Upper lobe of left lung (tissue), 6 donors: ENCODE data around the gene MCUB. TPM values are rescaled to one million over a fixed set of nuclear protein-coding genes. Genes with fewer than 3 reads are reported as not detected.

ENCODE experiments used
- ATAC-seq, 2 donors: fragments of 200-7000 bp; cut with Tn5 transposase; one replicate each; pipeline ENCODE4 v1.9.1; 2022; ENCODE audit warnings: mild to moderate bottlenecking in 2 of 2, moderate library complexity in 2 of 2; ENCODE audit not compliant: low FRiP score in 2 of 2
- DNase-seq, 2 donors: peaks; one replicate each; pipeline ENCODE4 v3.0.0-alpha.2; 2019 to 2020
- H3K27ac ChIP-seq, 4 donors: fragments of 200-600 bp; sonication (generic); one replicate each; pipeline ENCODE4 v1.5.1; 2016 to 2019
- H3K27me3 ChIP-seq, 4 donors: fragments of 200-600 bp; sonication (generic); one replicate each; pipeline ENCODE4 v1.5.1; 2017 to 2019
- H3K36me3 ChIP-seq, 4 donors: fragments of 200-600 bp; sonication (generic); one replicate each; pipeline ENCODE4 v1.5.1; 2016 to 2019
- H3K4me1 ChIP-seq, 4 donors: fragments of 200-600 bp; sonication (generic); one replicate each; pipeline ENCODE4 v1.5.1; 2018 to 2019
- H3K4me3 ChIP-seq, 4 donors: fragments of 200-600 bp; sonication (generic); one replicate each; pipeline ENCODE4 v1.5.1; 2017 to 2019; ENCODE audit warnings: mild to moderate bottlenecking in 2 of 4, moderate library complexity in 1 of 4
- H3K9me3 ChIP-seq, 4 donors: fragments of 200-600 bp; sonication (generic); one replicate each; pipeline ENCODE4 v1.5.1; 2018 to 2019
- CTCF ChIP-seq, 6 experiments: fragments of 450-650 bp in 4 of 6; fragments of 200-600 bp in 2 of 6; sonication (generic) in 2 of 6; IDR thresholded peaks; one replicate each; pipeline ENCODE4 v1.5.1; 2016 to 2019; ENCODE audit warnings: antibody characterized with exemption in 6 of 6
- EP300 ChIP-seq, 4 donors: sonication (generic); formaldehyde crosslinking; IDR thresholded peaks; one replicate each; pipeline ENCODE4 v1.5.1; 2017; ENCODE audit warnings: antibody characterized with exemption in 4 of 4, control low read depth in 2 of 4
- POLR2A ChIP-seq, 4 donors: fragments of 450-650 bp; IDR thresholded peaks; one replicate each; pipeline ENCODE4 v1.5.1; 2016 to 2017; ENCODE audit warnings: antibody characterized with exemption in 4 of 4, mild to moderate bottlenecking in 2 of 4
- POLR2AphosphoS5 ChIP-seq, 2 donors: sonication (generic); formaldehyde crosslinking; IDR thresholded peaks; one replicate each; pipeline ENCODE4 v1.5.1; 2017; ENCODE audit warnings: antibody characterized with exemption in 2 of 2
- WGBS, 2 donors: methylation state at CpG; one replicate each; pipeline ENCODE4 v1.1.5; 2017 to 2018; 5-methylcytosine and 5-hydroxymethylcytosine counted together
- total RNA-seq, 6 donors: library from RNA; depleted of rRNA in 4 of 6; stranded (reverse); fragments of >200 nt in 4 of 6; gene quantifications; one replicate each; pipeline versions ENCODE4 v1.1.0 to v1.2.1, GENCODE V29; 2016 to 2021
- donor health status: DM: no; HTN: no; CAD: no; lungs with moderate emphysema.
- donor health status: DM: no; HTN: yes; CAD: no; lungs with severe emphysema.

MCUB gene
- total RNA-seq, 6 donors from 2014 or later, result 8.8 to 37.9 (median 19.4) TPM

GRCh38 chr4:109545401-109545800, 14.6 kb upstream of the MCUB start:
- ATAC-seq (no peak), DNase-seq (no peak)
- WGBS, 2 donors, result 97 to 100% methylated on average over 1 of the region's 1 CpG
- no peak overlapping the region for H3K27ac ChIP-seq
- peaks cover 0 to 7% (median 2%) of the 10 kb centered on the region in 4 donors for H3K4me1 ChIP-seq
- TF ChIP-seq POLR2A (IDR thresholded peaks at IDR 0.05), result no peak
- no peak for TF ChIP-seq EP300 (IDR thresholded peaks at IDR 0.05)
- no peak for TF ChIP-seq CTCF (IDR thresholded peaks at IDR 0.05)
- no peak for TF ChIP-seq POLR2AphosphoS5 (IDR thresholded peaks at IDR 0.05)
- H3K27me3 ChIP-seq, result no peaks in the 10 kb centered on the region
- H3K4me3 ChIP-seq, result no peak overlapping the region
- peaks cover 4 to 34% (median 6%) of the 10 kb centered on the region in 4 donors for H3K36me3 ChIP-seq
- no peaks in the 10 kb centered on the region for H3K9me3 ChIP-seq

GRCh38 chr4:109547394-109547793, 12.7 kb upstream of the MCUB start:
- WGBS, 2 donors, result 94 to 95% methylated on average over 5 of the region's 5 CpGs
- TF ChIP-seq EP300 (IDR thresholded peaks at IDR 0.05) (no peak), POLR2AphosphoS5 (IDR thresholded peaks at IDR 0.05) (no peak), POLR2A (IDR thresholded peaks at IDR 0.05) (no peak)
- no peak for ATAC-seq

GRCh38 chr4:109548655-109549054, 11.4 kb upstream of the MCUB start:
- Histone ChIP-seq H3K4me3 (no peak overlapping the region), H3K9me3 (no peaks in the 10 kb centered on the region), H3K27ac (no peak overlapping the region), H3K27me3 (no peaks in the 10 kb centered on the region), H3K36me3 (peaks cover 0 to 4% (median 2%) of the 10 kb centered on the region in 4 donors), H3K4me1 (peaks cover 0 to 7% (median 2%) of the 10 kb centered on the region in 4 donors)
- 19 to 25% methylated on average over 2 of the region's 2 CpGs for WGBS, 2 donors
- DNase-seq (peak in 1 of 2 donors; percentile 46), ATAC-seq (peak; percentile 62 to 76)
- TF ChIP-seq POLR2AphosphoS5 (IDR thresholded peaks at IDR 0.05), result no peak
- TF ChIP-seq EP300 (IDR thresholded peaks at IDR 0.05), result no peak
- TF ChIP-seq CTCF (IDR thresholded peaks at IDR 0.05), result no peak
- no peak for TF ChIP-seq POLR2A (IDR thresholded peaks at IDR 0.05)

More at GRCh38 chr4:109547394-109547793, 12.7 kb upstream of the MCUB start:
- Histone ChIP-seq H3K4me3 (no peak overlapping the region), H3K27me3 (no peaks in the 10 kb centered on the region), H3K9me3 (no peaks in the 10 kb centered on the region), H3K27ac (no peak overlapping the region), H3K36me3 (peaks cover 0 to 16% (median 2%) of the 10 kb centered on the region in 4 donors), H3K4me1 (peaks cover 0 to 7% (median 2%) of the 10 kb centered on the region in 4 donors)
- no peak for DNase-seq

- Histone ChIP-seq H3K4me3 (no peak overlapping the region), H3K9me3 (no peaks in the 10 kb centered on the region), H3K27me3 (no peaks in the 10 kb centered on the region), H3K4me1 (peaks cover 0 to 7% (median 2%) of the 10 kb centered on the region in 4 donors), H3K27ac (no peak overlapping the region), H3K36me3 (no peaks in the 10 kb centered on the region)
- TF ChIP-seq EP300 (IDR thresholded peaks at IDR 0.05) (no peak), CTCF (IDR thresholded peaks at IDR 0.05) (no peak), POLR2AphosphoS5 (IDR thresholded peaks at IDR 0.05) (no peak), POLR2A (IDR thresholded peaks at IDR 0.05) (no peak)
- ATAC-seq, result no peak
- WGBS, 2 donors, result 87 to 91% methylated on average over 6 of the region's 6 CpGs
- DNase-seq, result no peak
These were observed 7.8 kb upstream of the MCUB start for GRCh38 chr4:109552237-109552636.

GRCh38 chr4:109553130-109553529, 6.9 kb upstream of the MCUB start:
- WGBS, 2 donors, result 96 to 97% methylated on average over 2 of the region's 2 CpGs
- TF ChIP-seq POLR2AphosphoS5 (IDR thresholded peaks at IDR 0.05) (no peak), POLR2A (IDR thresholded peaks at IDR 0.05) (no peak), CTCF (IDR thresholded peaks at IDR 0.05) (no peak), EP300 (IDR thresholded peaks at IDR 0.05) (no peak)
- Histone ChIP-seq H3K9me3 (no peaks in the 10 kb centered on the region), H3K4me3 (no peak overlapping the region), H3K36me3 (no peaks in the 10 kb centered on the region), H3K4me1 (peaks cover 0 to 7% (median 2%) of the 10 kb centered on the region in 4 donors), H3K27me3 (no peaks in the 10 kb centered on the region), H3K27ac (no peak overlapping the region)
- no peak for ATAC-seq
- no peak for DNase-seq
